ENCODE measurements around the gene FAM83F. TPM values are rescaled to one million over a fixed set of nuclear protein-coding genes. Genes with fewer than 3 reads are reported as not detected.

FAM83F gene
- total and polyA plus RNA-seq, 4 donors: 0.39 to 1.5 (median 1.2) TPM

DNA sequence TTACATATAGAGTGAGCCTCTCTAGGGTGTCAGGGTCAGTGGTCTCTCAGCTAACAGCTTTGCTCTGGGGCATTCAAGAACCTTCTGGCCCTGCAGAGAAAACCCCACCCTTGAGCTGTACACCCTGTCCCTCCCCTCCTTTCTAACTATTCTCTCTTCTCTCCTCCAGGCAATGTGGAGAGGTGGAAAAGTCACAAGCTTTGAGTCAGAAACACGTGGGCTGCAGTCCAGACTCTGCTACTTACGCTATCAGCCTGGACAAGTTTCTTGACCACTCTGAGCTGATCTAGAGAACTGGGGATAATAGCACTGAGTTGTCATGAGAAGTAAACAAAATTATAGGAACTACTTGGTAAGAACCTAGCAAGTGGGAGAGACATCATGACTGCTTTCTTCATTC is 10.7 kb upstream of the FAM83F start:
- no peak for DNase-seq (ENCODE audit: low spot score)
- H3K4me3 ChIP-seq (ENCODE audit: low read depth in 1 of 3, low read length in 3 of 3): no peak overlapping the region
- no peaks in the 10 kb centered on the region for H3K27me3 ChIP-seq (ENCODE audit: control insufficient read depth in 4 of 4, insufficient read depth in 4 of 4, low read length in 3 of 4)
- no peak overlapping the region for H3K27ac ChIP-seq (ENCODE audit: low read depth in 1 of 2, low read length in 2 of 2)
- no peaks in the 10 kb centered on the region for H3K36me3 ChIP-seq (ENCODE audit: control insufficient read depth in 4 of 4, insufficient read depth in 3 of 4, low read depth in 1 of 4, low read length in 3 of 4)
- WGBS: 82% methylated on average over 2 of the region's 2 CpGs
- no peaks in the 10 kb centered on the region for H3K9me3 ChIP-seq (ENCODE audit: control insufficient read depth in 4 of 4, low read length in 3 of 4)
- TF ChIP-seq, protein P1, sequence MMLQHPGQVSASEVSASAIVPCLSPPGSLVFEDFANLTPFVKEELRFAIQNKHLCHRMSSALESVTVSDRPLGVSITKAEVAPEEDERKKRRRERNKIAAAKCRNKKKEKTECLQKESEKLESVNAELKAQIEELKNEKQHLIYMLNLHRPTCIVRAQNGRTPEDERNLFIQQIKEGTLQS (IDR thresholded peaks at IDR 0.05): no peak
- TF ChIP-seq RAD21 (IDR thresholded peaks at IDR 0.05) (no peak), RXRA (IDR thresholded peaks at IDR 0.05) (no peak), MAX (IDR thresholded peaks at IDR 0.05) (no peak), FOXA1 (IDR thresholded peaks at IDR 0.05) (no peak)
- H3K4me1 ChIP-seq (ENCODE audit: control insufficient read depth in 4 of 4, insufficient read depth in 4 of 4, low read length in 3 of 4): no peaks in the 10 kb centered on the region
- H3K9ac ChIP-seq (ENCODE audit: low read depth in 1 of 2, low read length in 2 of 2): no peak overlapping the region

DNA sequence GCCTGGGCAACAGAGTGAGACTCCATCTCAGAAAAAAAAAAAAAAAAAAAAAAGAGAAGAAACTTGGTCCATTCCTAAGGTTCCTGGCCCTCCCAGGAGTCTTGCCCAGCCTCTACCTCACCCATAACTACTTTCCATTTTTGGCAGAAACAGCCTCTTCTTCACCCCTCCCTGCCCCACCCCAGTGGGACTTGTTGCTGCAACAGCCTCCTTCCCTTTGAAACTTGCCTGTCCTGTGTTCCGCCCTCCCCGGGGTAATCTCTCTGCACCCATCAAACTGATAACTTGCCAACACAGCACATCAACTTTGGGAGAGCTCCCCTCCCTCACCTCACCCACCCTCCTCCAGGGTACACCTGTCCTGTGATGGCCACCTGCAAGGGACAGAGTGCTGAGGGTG is 10.0 kb upstream of the FAM83F start:
- Histone ChIP-seq H3K27me3 (ENCODE audit: control insufficient read depth in 4 of 4, insufficient read depth in 4 of 4, low read length in 3 of 4) (no peaks in the 10 kb centered on the region), H3K4me3 (ENCODE audit: low read depth in 1 of 3, low read length in 3 of 3) (no peak overlapping the region), H3K9me3 (ENCODE audit: control insufficient read depth in 4 of 4, low read length in 3 of 4) (no peaks in the 10 kb centered on the region), H3K9ac (ENCODE audit: low read depth in 1 of 2, low read length in 2 of 2) (no peak overlapping the region), H3K36me3 (ENCODE audit: control insufficient read depth in 4 of 4, insufficient read depth in 3 of 4, low read depth in 1 of 4, low read length in 3 of 4) (no peaks in the 10 kb centered on the region), H3K27ac (ENCODE audit: low read depth in 1 of 2, low read length in 2 of 2) (no peak overlapping the region), H3K4me1 (ENCODE audit: control insufficient read depth in 4 of 4, insufficient read depth in 4 of 4, low read length in 3 of 4) (peaks cover 0 to 2% (median 2%) of the 10 kb centered on the region in 4 donors)
- WGBS: 91% methylated on average over 2 of the region's 2 CpGs
- no peak for TF ChIP-seq FOXA2 (IDR thresholded peaks at IDR 0.05)
- no peak for TF ChIP-seq FOXA1 (IDR thresholded peaks at IDR 0.05)
- TF ChIP-seq SP1 (IDR thresholded peaks at IDR 0.05): no peak
- TF ChIP-seq, protein P1 (IDR thresholded peaks at IDR 0.05): no peak
- TF ChIP-seq HNF4A (conservative IDR thresholded peaks at IDR 0.05): no peak
- TF ChIP-seq, protein P2, sequence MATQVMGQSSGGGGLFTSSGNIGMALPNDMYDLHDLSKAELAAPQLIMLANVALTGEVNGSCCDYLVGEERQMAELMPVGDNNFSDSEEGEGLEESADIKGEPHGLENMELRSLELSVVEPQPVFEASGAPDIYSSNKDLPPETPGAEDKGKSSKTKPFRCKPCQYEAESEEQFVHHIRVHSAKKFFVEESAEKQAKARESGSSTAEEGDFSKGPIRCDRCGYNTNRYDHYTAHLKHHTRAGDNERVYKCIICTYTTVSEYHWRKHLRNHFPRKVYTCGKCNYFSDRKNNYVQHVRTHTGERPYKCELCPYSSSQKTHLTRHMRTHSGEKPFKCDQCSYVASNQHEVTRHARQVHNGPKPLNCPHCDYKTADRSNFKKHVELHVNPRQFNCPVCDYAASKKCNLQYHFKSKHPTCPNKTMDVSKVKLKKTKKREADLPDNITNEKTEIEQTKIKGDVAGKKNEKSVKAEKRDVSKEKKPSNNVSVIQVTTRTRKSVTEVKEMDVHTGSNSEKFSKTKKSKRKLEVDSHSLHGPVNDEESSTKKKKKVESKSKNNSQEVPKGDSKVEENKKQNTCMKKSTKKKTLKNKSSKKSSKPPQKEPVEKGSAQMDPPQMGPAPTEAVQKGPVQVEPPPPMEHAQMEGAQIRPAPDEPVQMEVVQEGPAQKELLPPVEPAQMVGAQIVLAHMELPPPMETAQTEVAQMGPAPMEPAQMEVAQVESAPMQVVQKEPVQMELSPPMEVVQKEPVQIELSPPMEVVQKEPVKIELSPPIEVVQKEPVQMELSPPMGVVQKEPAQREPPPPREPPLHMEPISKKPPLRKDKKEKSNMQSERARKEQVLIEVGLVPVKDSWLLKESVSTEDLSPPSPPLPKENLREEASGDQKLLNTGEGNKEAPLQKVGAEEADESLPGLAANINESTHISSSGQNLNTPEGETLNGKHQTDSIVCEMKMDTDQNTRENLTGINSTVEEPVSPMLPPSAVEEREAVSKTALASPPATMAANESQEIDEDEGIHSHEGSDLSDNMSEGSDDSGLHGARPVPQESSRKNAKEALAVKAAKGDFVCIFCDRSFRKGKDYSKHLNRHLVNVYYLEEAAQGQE (IDR thresholded peaks at IDR 0.05): no peak
- TF ChIP-seq CTCF (IDR thresholded peaks at IDR 0.05; ENCODE audit: low read depth, low read length, missing input control): no peak
- no peak for TF ChIP-seq HNF4G (IDR thresholded peaks at IDR 0.05)
- no peak for DNase-seq (ENCODE audit: low spot score)
